ENCODE measurements around the gene COMMD7.
"Not testable (repeated sequence)": the region's sequence is repeated elsewhere in the genome, so short reads cannot be mapped to it uniquely, and the experiment has no call there.

Gene COMMD7

GRCh38 chr20:32741151-32741550, 2.1 kb downstream of the COMMD7 start:
- Histone ChIP-seq H3K9me3 (no peaks in the 10 kb centered on the region), H3K27me3 (no peaks in the 10 kb centered on the region), H3K36me3 (no peaks in the 10 kb centered on the region), H3K4me3 (no peak overlapping the region), H3K4me1 (peaks cover 0 to 29% (median 18%) of the 10 kb centered on the region in 4 donors), H3K27ac (no peak overlapping the region)
- intact Hi-C loops (cut with DNase I; ENCODE audit: low total_unique reads) = no loop called here
- no peak for DNase-seq
- TF ChIP-seq, protein P1, sequence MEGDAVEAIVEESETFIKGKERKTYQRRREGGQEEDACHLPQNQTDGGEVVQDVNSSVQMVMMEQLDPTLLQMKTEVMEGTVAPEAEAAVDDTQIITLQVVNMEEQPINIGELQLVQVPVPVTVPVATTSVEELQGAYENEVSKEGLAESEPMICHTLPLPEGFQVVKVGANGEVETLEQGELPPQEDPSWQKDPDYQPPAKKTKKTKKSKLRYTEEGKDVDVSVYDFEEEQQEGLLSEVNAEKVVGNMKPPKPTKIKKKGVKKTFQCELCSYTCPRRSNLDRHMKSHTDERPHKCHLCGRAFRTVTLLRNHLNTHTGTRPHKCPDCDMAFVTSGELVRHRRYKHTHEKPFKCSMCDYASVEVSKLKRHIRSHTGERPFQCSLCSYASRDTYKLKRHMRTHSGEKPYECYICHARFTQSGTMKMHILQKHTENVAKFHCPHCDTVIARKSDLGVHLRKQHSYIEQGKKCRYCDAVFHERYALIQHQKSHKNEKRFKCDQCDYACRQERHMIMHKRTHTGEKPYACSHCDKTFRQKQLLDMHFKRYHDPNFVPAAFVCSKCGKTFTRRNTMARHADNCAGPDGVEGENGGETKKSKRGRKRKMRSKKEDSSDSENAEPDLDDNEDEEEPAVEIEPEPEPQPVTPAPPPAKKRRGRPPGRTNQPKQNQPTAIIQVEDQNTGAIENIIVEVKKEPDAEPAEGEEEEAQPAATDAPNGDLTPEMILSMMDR (IDR thresholded peaks at IDR 0.05) = no peak

DNA sequence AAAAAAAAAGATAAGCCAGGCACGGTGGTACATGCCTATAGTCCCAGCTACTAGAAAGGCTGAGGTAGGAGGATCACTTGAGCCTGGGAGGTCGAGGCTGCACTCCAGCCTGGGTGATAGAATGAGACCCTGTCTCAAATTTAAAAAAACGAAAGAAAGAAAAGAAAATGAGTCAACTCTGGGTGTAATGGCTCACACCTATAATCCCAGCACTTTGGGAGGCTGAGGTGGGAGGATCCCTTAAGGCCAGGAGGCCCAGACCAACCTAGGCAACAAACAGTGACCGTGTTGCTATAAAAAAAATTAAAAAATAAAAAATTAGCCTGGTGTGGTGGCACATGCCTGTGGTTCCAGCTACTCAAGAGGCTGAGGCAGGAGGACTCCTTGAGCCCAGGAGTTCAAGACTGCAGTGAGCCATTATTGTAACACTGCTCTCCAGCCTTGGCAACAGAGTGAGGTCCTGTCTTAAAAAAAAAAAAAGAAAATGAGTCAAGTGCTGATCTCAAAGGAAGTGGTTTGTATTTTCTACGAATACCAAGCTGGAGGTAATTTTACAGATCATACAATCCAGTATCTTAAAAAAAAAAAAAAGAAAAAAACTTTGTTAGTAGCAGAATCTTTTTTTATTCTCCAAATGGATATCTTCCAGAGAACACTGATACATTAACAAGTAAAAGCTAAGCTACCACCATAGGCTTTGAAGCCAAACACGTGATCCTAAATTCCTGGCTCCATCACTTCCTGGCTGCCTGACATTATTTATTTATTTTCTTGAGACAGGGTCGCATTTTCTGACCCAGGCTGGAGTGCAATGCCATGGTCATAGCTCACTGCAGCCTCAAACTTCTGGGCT, 5.7 kb downstream of the COMMD7 start:
- H3K9me3 ChIP-seq = no peaks in the 10 kb centered on the region
- H3K27ac ChIP-seq = no peak overlapping the region
- peaks cover 0 to 6% (median 0%) of the 10 kb centered on the region in 3 donors for H3K36me3 ChIP-seq
- no peaks in the 10 kb centered on the region for H3K27me3 ChIP-seq
- H3K4me1 ChIP-seq = peaks cover 0 to 23% (median 11%) of the 10 kb centered on the region in 4 donors
- H3K4me3 ChIP-seq = no peak overlapping the region
- DNase-seq = no peak
- intact Hi-C loops (cut with DNase I; ENCODE audit: low total_unique reads) = no loop called here
- TF ChIP-seq, protein P1 (IDR thresholded peaks at IDR 0.05) = no peak

- Histone ChIP-seq H3K9me3 (no peaks in the 10 kb centered on the region), H3K36me3 (peaks cover 3 to 42% (median 12%) of the 10 kb centered on the region in 3 donors), H3K4me1 (peaks cover 0 to 15% (median 5%) of the 10 kb centered on the region in 4 donors), H3K27ac (no peak overlapping the region), H3K4me3 (no peak overlapping the region), H3K27me3 (no peaks in the 10 kb centered on the region)
- DNase-seq = no peak
- TF ChIP-seq, protein P1 (IDR thresholded peaks at IDR 0.05) = no peak
- intact Hi-C loops (cut with DNase I; ENCODE audit: low total_unique reads) = no loop called here
These were observed 11.4 kb downstream of the COMMD7 start for GRCh38 chr20:32731882-32732266.

- H3K4me3 ChIP-seq; H3K9me3 ChIP-seq; intact Hi-C loops (cut with DNase I; ENCODE audit: low total_unique reads); H3K27me3 ChIP-seq; DNase-seq; H3K27ac ChIP-seq: not testable (repeated sequence)
- peaks cover 17 to 56% (median 23%) of the 10 kb centered on the region in 3 donors for H3K36me3 ChIP-seq
- H3K4me1 ChIP-seq = peaks cover 0 to 15% (median 4%) of the 10 kb centered on the region in 4 donors
These were observed 13.9 kb downstream of the COMMD7 start for GRCh38 chr20:32729334-32729733.

- DNase-seq; H3K27ac ChIP-seq; intact Hi-C loops (cut with DNase I; ENCODE audit: low total_unique reads); H3K9me3 ChIP-seq; H3K4me3 ChIP-seq; H3K27me3 ChIP-seq: not testable (repeated sequence)
- Histone ChIP-seq H3K36me3 (peaks cover 17 to 56% (median 23%) of the 10 kb centered on the region in 3 donors), H3K4me1 (peaks cover 0 to 15% (median 4%) of the 10 kb centered on the region in 4 donors)
These were observed 14.8 kb downstream of the COMMD7 start for GRCh38 chr20:32728435-32728834.

- H3K36me3 ChIP-seq = peaks cover 17 to 58% (median 23%) of the 10 kb centered on the region in 3 donors
- TF ChIP-seq, protein P1 (IDR thresholded peaks at IDR 0.05) = no peak
- DNase-seq = no peak
- no peaks in the 10 kb centered on the region for H3K27me3 ChIP-seq
- no peak overlapping the region for H3K27ac ChIP-seq
- H3K4me1 ChIP-seq = peaks cover 0 to 15% (median 4%) of the 10 kb centered on the region in 4 donors
- H3K4me3 ChIP-seq = no peak overlapping the region
- intact Hi-C loops (cut with DNase I; ENCODE audit: low total_unique reads) = no loop called here
- no peaks in the 10 kb centered on the region for H3K9me3 ChIP-seq
These were observed 15.6 kb downstream of the COMMD7 start for GRCh38 chr20:32727683-32728082.
